HG02840 (cell line): Measurements from ENCODE around the gene GLP2R.
"Not testable (repeated sequence)": the region's sequence is repeated elsewhere in the genome, so short reads cannot be mapped to it uniquely, and the experiment has no call there.

Experiments used
- ATAC-seq: cut with Tn5 transposase; IDR thresholded peaks from one replicate; pipeline ENCODE4 v1.9.1; 2021; ENCODE audit warnings: mild to moderate bottlenecking, moderate library complexity, moderate number of reproducible peaks; ENCODE audit not compliant: unreplicated experiment, low FRiP score

The GLP2R gene

DNA sequence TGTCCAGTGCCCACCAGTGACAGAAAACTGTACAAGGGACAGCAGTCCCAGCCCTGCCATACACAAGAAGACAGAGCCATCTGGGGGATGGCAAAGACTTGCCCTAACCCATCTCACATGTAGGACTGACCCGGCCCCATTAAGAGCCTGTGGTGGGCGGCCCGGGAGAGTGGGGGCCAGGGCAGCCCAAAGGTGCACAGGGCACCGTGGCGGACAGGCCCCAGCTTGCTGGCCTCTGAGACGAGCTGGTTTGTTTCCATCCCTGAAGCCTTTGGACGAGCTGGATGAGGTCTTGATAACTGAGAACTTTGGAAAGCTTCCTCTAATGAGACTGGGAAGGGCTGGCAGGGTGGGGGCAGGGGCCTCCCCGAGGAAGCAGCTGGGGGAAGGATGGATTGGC, 90.4 kb downstream of the GLP2R start:
- no peak for ATAC-seq

DNA sequence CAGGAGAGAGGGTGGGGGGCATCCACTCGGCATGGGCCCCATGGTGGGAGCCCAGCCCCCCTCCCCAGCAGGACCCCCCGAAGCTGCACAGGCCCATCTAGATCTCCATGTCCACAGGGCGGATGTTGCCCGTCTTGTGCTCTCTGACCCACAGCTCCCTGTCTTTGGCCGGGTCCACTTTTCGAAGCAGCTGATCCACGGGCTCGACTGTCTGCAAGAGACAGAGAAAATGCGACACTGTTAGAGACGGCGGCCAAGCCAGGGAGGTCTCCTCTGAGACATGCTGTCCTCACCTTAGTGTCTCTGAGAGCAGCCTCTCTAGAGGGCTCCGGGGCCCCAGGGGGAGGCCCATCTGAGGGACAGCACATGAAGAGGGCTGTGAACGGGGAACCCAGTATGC, 91.4 kb downstream of the GLP2R start:
- ATAC-seq: no peak

DNA sequence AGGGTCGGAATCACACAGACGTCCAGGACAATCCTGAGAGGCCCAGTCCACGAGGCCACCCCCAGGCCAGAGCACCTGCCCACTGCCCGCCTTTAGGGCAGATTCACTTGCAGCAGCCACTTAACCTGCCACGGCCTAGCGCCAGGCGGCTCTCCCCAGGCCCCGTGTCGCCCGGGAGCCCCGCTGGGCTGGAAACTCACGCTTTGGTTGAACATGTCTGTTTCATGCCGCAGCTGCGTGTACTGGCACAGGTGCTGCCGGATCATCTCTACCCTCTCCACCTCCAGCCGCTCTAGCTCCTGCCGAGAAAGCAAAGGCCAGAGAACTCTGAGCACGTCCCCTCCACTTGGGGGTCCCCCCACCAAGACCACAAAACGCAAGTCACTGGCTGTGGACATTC, 92.1 kb downstream of the GLP2R start:
- ATAC-seq: no peak

DNA sequence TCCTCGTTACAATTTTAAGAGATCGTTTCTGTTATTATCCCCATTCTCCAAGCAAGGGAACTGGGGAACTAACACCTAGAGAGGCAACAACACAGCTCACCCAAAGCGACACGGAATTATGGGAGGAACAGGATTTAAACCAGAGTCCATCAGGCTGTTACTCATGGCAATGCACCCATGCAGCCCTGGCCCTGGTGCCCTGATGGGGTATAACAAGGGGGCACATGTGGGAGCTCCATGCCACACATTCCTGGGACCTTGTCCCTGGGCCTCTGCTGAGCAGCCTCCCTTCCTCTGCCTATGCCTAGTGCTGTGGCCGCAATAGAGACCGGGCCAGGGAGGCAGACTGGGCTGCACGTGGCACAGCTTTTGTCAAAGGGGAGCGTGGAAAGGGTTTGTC, 92.6 kb downstream of the GLP2R start:
- ATAC-seq: no peak

DNA sequence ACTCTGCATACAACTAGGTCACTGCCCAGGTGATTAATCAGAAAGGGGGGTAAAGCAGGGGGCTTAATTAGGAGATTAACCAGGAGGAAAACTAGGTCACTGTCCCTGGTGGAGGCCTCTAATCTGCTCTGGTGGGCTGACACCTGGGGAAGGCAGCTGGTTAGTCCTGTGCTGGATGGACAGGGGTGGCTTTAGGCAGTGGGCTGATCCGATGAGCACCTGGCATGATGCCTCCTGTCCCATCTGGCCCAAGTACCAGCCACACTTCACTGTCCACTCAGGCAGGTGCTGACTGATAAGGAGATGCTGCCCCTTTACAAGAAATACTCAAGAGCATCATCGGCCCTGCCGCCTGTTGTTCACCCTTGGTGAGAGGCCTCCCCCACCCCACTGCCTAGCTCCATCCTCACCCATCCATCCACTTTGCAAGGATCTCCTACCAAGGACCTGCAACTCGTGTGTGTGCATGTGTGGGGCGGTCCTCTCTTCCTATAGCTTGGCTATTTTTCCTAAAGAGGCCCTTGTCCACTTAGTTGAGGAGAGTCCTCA, 93.2 kb downstream of the GLP2R start:
- ATAC-seq: no peak

DNA sequence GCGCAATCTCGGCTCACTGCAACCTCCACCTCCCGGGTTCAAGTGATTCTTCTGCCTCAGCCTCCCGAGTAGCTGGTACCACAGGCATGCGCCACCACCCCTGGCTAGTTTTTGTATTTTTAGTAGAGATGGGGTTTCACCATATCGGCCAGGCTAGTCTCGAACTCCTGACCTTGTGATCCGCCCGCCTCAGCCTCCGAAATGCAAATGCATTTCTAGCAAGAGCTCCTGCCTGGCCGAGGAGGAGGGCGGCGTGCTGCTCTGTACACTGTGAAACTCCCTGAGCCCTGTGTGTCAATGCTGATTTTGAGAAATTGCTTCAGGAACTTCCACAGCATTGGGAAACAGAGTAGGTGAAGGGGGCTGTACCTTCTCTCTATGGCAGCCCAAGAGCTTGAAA, 95.5 kb downstream of the GLP2R start:
- not testable (repeated sequence) for ATAC-seq

DNA sequence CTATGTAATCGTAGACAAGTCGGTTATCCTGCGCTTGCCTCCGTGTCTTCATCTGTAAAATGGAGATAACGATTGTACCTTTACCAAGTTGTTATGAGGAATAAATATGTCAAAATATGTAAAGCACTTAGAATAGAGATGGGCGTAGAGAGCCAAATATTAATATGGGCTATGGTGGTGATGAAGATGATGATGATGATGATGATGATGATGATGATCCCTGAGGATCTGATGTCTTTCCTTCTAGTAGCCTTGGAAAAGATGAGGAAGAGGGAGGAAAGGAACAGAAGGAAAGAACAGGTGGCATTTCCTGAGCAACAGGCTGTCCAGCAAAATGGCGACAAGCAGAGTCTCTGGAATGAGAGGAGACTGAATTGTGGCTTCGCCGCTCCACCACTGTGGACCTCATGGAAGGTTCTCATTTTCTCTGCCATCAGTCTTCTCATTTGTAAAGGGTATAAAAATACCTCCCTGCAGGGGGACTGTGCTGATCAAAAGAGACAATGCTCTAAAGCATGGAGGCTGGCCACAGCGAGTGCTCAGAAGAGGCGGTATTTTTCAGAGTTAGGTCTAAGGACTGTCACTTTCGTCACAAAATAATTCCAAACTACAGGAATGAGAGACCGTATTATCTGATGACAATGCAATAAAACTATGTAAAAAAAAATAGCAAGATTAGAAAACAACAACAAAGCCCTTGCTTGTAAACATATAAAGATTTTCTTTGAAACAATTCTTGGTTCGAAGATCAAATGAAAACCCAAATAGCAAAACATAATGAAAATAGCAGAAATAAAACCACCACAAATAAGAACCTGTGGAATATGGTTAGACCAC, 96.5 kb downstream of the GLP2R start:
- no peak for ATAC-seq

DNA sequence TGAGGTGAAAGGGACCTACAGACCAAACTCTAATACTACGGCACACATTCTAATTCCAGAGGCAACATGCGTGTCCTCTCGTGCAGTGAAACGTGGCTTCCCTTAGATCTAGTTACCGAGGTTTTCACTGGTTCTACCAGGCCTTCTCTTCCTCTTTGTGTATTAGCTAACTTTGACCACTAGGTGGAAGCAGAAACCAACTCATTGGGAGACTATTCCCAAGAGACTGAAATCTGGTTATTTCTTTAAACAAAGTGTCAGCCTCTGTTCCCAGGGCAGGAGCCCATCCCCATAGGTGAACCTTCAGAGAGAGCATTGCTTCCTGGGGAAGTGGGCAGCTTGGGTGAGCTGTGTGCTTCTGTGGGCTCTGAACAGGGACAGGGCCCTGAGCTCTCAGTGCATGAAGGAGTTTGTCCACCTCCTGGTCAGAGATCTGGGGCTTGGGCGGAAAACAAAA, 99.0 kb downstream of the GLP2R start:
- ATAC-seq: no peak

DNA sequence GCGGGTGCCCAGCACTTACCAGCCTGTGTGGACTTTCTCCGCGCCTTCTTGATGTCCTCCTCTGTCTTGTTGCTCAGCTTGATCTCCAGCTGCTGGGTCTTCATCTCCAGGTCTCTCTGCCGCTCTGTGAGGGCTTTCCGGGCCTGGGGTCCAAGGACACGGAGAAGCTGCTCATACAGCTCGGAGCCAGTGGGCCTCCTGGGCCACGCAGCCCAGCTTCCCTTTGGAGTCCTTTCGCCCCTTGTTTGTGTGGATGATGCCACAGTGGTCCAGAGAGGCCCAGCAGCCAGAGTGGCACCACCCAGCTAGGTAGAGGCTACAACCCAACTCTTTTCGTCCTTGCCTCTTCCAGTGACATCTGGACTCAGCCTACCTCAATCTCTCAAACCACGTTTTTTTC, 99.7 kb downstream of the GLP2R start:
- no peak for ATAC-seq

DNA sequence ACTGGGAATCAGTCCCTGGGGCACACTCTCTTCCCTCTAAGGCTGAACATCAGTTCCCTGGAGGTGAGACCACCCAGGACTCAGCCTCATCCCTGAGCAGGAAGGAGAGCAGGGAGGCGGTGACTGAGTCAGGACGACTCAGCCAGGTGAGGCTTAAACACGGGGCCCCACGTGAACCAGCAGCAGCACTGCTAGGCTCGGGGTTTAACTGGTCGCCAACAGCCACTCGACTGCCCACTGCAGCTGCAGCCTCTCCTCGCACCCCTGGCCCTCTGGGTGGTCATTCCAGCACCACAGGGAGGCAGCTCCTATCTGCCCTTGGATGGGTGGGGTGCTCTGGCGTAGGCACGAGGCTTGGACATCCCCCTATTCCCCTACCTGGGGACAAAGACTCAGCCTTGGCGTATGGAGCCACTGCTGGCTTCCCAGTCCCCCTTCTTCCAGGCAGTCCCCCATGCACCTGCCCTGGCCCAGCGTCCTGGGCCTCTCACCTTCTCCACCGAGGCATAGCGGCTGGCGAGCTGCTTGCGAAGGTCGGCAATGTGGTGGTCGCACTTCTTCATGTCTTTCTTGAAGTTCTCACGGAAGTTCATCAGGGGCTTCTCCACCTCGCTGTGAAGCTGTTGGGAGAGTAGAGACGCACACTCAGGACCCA, 100.6 kb downstream of the GLP2R start:
- ATAC-seq: no peak

DNA sequence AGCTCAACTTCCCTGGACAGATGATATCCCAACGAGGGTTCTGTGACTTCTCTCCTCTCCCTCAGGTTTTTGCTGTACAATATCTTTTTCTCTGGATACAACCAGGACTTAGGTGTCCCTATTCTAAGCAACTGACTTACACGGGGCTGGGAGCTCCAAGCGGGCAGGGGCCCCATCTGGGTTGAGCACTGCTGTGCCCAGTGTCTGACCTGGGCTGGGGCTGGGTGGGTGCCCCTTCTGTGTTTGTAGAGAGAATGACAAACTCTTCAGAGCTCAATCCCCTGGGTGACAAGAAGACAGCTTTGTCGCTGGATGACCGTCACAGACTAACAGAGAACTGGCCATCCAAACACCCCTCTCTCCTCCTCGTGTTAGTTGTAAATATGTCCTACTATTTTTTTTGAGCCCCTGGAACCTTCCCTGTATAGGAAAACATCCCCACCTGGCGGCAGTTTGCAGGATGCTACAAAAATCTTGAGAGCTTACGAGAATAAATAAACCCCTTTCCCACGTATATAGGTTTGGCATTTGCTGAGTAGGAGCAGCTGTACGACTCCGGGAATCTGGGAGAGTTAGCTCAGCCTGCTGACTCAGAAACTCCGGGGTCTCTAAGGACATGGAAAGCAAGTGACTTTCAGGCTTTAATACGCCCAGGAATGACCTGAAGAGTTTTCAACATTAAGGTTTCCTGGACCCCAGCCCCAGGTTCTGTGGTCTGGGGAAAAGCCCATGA, 103.0 kb downstream of the GLP2R start:
- no peak for ATAC-seq

DNA sequence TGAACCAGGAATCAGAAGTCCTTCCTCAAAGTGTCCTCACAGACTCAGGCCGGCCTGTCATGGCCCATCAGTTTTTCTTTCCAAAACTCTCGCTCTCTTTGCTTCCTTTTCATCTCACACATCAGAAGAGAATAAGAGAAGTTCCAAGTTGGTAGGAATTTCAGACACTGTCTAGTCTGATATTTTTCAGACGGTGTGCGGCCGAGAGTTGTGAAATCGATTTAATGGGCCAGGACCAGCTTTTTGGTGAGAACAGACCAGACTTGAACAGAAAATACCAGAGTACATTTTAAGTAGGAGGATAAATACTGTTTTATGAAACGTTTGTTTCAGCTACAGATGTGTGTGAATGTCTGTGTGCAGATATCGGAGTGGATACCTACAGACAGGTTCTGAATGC, 104.1 kb downstream of the GLP2R start:
- ATAC-seq: no peak

DNA sequence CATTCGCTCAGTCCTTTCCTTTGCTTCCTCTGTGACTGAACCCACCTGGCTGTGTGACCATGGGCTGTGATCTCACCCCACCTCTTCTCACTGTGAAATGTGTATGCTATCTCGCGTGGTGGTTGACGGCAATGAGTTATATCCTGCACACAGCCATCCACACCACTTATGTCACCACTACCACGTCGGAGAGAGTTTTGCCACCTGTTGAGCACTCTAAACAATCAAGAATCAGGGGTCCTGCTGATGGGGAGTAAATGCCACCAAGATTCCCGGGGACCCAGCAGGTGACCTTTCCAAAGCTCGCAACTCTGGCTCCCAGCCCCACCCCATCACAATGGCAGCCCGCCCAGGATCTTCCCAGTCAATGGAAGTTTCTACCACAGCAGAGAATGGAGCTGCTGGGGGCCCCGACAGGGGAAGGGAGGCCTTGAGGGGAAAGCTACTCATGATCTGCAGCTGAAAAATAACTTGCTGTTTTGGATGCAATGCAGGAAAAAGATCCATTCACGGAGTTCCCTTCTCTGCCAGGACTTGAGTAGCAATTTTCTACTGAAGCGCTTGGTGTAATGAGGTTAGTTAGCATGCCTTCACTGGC, 105.5 kb downstream of the GLP2R start:
- no peak for ATAC-seq

DNA sequence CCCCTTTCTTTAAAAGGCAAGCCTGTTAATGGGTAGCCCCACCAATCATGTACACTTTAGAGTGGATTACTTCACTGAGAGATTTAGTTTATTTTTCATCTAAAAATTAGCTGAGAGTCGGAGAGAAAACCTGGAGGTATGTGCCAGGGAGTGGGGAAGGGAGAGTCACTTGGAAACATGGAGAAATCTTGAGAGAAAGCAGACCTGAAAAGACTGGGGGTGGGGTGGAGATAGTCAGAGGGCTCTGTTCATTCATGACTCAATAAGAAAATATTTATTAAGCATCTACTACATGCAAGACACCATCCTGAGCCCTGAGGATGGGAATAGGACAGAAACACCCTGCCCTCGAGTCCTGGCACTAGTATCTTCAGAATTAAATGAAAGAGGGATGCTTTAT, 106.8 kb downstream of the GLP2R start:
- no peak for ATAC-seq

DNA sequence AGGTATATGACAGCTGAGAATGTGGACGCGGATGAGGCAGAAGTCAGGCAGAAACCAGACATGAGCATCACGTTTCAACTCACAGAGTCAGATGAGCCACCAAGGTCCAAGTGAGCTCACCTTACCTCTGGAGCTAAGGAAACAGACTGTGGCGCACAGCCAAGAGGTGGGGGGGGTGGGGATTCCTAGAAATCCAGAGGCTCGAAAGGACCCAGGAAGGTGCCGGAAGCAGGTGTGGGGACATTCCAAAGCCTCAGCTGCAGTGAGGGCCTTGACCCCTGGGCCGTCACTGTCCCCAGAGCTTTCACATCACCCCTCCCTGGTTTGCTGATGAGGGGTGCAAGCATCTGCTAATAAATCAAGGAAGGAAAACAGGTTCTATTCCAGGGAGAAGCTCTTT, 108.6 kb downstream of the GLP2R start:
- no peak for ATAC-seq

DNA sequence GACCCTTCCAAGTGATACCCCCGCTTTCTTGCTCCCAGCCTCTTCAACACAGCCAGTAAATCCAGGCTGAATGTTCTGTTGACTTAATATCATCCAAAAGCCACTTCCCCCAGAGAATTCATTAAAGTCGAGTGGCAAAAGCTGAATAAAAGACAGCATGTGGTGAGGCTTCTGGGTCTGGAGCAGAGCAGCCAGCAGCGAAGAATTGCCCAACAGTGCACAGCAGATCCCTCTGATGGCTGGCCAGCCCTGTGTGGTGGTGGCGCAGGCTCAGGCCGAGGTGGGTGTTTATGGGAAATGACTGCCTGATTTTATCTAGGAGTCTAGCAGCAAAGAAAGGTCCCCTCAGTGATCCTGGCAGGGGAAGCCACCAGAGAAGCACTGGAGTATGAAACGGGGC, 109.7 kb downstream of the GLP2R start:
- ATAC-seq: no peak

DNA sequence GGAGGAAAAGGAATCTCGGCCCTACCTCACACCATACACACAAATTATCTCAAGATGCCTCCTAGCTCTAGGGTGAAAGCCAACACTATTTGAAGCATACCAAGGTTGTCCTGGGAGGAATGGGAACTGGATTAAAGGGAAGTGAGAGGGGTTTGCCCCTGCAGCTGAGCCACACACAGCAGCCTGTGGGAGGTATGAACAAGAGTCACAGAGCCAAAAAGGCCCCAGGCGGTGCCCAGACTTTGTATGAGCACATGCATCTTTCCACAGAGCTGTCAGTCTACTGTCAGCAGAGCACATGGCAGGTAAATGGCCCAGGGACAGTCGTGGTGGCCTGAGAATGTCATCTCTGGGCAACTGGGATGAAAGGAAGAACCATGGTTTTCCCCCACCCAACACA, 110.4 kb downstream of the GLP2R start:
- no peak for ATAC-seq

DNA sequence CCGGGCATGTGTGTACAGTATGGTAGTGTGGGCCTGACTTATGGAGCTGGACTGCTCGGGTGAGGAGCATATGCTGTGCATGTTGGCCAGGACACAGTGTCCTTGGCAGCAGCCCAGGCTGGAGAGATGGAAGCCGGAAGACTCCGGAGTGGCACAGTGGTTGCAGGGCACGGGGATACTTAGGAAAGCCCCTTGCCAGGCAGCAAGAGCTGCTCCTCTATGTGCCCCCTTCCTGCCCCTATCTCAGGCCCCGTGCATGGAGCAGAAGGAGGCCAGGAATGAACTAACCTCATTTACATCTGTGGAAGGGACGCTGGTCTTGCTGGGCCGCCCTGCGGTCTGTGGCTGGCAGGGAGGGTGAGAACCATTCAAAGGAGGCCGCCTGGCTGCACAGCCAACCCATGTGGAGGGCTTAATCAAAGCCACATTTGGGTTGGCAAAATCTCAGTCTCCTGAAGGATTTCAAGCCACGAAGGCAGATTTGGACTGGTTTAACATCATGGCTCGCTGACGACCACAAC, 111.6 kb downstream of the GLP2R start:
- ATAC-seq: no peak

DNA sequence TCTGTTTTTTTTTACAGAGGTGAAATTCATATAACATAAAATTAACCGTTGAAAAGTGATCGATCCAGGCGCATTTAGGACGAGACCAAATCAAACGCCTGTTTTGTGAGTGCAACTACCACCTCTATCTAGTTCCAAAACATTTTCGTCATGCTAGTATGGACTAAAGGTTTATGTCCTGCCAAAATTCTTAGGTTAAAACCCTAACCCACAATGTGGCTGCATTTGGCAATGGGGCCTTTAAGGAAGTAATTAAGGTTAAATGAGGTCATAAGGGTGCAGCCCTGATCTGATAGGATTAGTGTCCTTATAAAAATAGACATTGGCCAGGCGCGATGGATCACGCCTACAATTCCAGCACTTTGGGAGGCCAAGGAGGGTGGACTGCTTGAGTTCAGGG, 112.2 kb downstream of the GLP2R start:
- no peak for ATAC-seq

DNA sequence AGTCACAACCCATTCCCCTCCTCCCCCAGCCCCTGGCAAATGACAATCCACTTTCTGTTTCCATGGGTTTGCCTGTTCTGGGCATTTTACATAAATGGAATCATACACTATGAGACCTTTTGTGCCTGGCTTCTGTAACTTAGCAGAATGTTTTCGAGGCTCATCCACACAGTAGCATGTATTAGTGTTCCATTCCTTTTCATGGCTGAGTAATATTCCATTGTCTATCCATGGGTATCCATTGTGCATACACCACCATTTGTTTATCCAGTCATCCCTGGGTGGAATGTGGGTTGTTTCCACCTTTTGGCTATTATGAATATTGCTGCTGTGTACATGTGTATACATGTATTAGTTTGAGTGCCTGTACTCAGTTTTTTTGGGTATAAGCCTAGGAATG, 113.0 kb downstream of the GLP2R start:
- ATAC-seq: no peak

DNA sequence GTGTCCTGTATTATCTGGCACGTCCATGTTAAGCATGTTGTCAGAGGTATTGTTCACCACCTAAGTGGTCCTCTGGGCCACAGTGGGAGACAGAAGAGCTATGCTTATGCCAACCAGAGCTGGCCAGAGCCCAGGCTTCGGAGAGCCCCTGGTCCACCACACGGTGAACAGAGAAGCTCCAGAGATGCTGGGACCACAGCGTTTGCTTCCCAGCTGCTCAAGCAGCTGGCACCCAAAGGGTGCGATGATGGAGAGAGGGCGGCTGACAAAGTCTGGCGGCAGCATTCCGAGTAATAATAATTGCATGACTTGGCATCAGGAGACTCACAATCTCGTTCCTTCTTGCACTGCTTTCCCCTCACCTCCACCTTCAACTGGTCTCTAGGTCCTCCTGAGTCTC, 115.1 kb downstream of the GLP2R start:
- no peak for ATAC-seq
